Kidney (tissue), 22 donors: ENCODE measurements around the gene ISM1. TPM values are rescaled to one million over a fixed set of nuclear protein-coding genes. Genes with fewer than 3 reads are reported as not detected.

Source experiments
- DNase-seq, 5 donors: peaks; one replicate each; pipeline ENCODE4 v3.0.0-alpha.2; 2013 to 2020
- FAIRE-seq: peaks from 2 replicates; lab custom pipeline; 2012; peaks lifted over from hg19 to GRCh38; lab: Jason Lieb, UNC
- H3K27ac ChIP-seq, 2 donors: one replicate each; pipeline ENCODE4 v1.7.0; 2013; ENCODE audit warnings: low read depth in 2 of 2, low read length in 2 of 2, inconsistent platforms in 1 of 2
- H3K27me3 ChIP-seq: one replicate; pipeline ENCODE4 v1.7.1; 2013; ENCODE audit warnings: low read length, inconsistent platforms; ENCODE audit not compliant: control insufficient read depth, insufficient read depth
- H3K36me3 ChIP-seq, 3 donors: one replicate each; pipeline versions ENCODE4 v1.7.0 to v1.7.1; 2013; ENCODE audit warnings: low read length in 3 of 3, control low read depth in 1 of 3, inconsistent platforms in 1 of 3; ENCODE audit not compliant: insufficient read depth in 3 of 3, control insufficient read depth in 2 of 3
- H3K4me1 ChIP-seq, 3 donors: one replicate each; pipeline versions ENCODE4 v1.7.0 to v1.7.1; 2013; ENCODE audit warnings: low read length in 3 of 3, inconsistent platforms in 1 of 3, low read depth in 1 of 3; ENCODE audit not compliant: control insufficient read depth in 2 of 3, insufficient read depth in 2 of 3
- H3K4me3 ChIP-seq, 3 donors: one replicate each; pipeline versions ENCODE4 v1.7.0 to v1.8.1; 2013; ENCODE audit warnings: low read length in 3 of 3, control low read depth in 1 of 3, inconsistent platforms in 1 of 3
- H3K9ac ChIP-seq, 3 donors: one replicate each; pipeline versions ENCODE4 v1.7.0 to v1.7.1; 2013; ENCODE audit warnings: low read length in 3 of 3, control low read depth in 1 of 3, inconsistent platforms in 1 of 3
- H3K9me3 ChIP-seq, 3 donors: one replicate each; pipeline versions ENCODE4 v1.7.0 to v1.7.1; 2013; ENCODE audit warnings: low read length in 3 of 3, control low read depth in 1 of 3, inconsistent platforms in 1 of 3; ENCODE audit not compliant: control insufficient read depth in 2 of 3, insufficient read depth in 1 of 3
- intact Hi-C: fragments of 100-400 bp; cut with DNase I; formaldehyde crosslinking; loops from one replicate; pipeline ENCODE4 v1.11.1; 2022
- long read RNA-seq, 10 donors: library from polyadenylated mRNA in 1 of 10; unstranded in 1 of 10; transcript quantifications; one replicate each; pipeline ENCODE4 v2.0.0 and lab custom pipeline, GENCODE V29; 2021 to 2026
- polyA plus RNA-seq: library from polyadenylated mRNA; stranded (reverse); fragments of 350-450 nt; fragmentation: Illumina TruSeq; extraction: RNeasy Lipid Tissue Mini Kit (QIAGEN cat#74804); gene quantifications from one replicate; pipeline ENCODE4 v1.2.3, GENCODE V29; 2014; ENCODE audit warnings: low read depth, low replicate concordance; ENCODE audit not compliant: insufficient read depth
- total RNA-seq: library from RNA; stranded (reverse); fragmentation: NEBNext Ultra II Directional; extraction: Animal tissue kit (Norgen Biotek cat#: 25700); gene quantifications from one replicate; pipeline ENCODE4 v1.2.1, GENCODE V29; 2021
- TF ChIP-seq, protein P1 (sequence below): IDR thresholded peaks from 3 replicates; pipeline ENCODE4 v1.5.1; 2012; ENCODE audit warnings: mild to moderate bottlenecking, moderate library complexity, borderline replicate concordance; ENCODE audit not compliant: insufficient read depth; ENCODE audit errors: extremely low read depth
- donor health status: control.
- donor health status: control.
- donor health status: control.
- donor health status: control.
- donor health status: control.
- donor health status: DM: yes; HTN: yes; CAD: no.
- donor health status: Normal renal cell carcinoma (clear cell type).

Gene ISM1
- total RNA-seq (2.6 TPM), polyA plus RNA-seq (2.0 TPM)
- long read RNA-seq, donor 1, partial matches to known transcripts = 0 of 1 reads
- long read RNA-seq, donor 1, other reads (novel, unspliced or antisense) = 0 of 1 reads
- long read RNA-seq, donor 2 = 0 reads
- long read RNA-seq, donor 3 = 0 reads
- long read RNA-seq, donor 4, partial matches to known transcripts = 0 of 1 reads
- long read RNA-seq, donor 4, other reads (novel, unspliced or antisense) = 0 of 1 reads
- long read RNA-seq, donor 5 = 0 reads
- long read RNA-seq, donor 6 = 0 reads
- long read RNA-seq, donor 7, partial matches to known transcripts = 0 of 6 reads
- long read RNA-seq, donor 7, other reads (novel, unspliced or antisense) = 3 of 6 reads
- long read RNA-seq, donor 8 = 0 reads
- long read RNA-seq, donor 9 = 0 reads
- long read RNA-seq, donor 10, partial matches to known transcripts = 0 of 1 reads
- long read RNA-seq, donor 10, other reads (novel, unspliced or antisense) = 0 of 1 reads

DNA sequence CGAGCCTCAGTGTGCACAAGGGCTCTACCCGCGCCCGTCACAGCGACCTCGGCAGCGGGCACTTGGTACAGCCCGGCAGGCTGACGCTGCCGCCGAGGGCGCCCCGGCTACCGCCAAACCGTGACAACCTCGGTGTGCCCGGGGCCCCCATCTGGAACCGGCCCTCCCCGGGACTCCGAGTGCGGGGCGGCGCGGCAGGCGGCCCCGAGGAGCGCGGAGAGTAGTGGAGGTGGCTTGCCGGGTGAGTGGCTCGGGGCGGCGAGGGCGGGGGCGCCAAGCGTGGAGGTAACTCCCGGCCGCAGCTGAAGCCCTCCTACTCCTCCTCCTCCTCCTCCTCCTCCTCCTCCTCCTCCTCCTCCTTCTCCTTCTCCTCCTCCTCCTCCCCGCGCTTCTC, at the start of gene ISM1:
TSS of gene ISM1 (plus strand) at position 371 of the 394 bp plus-strand sequence. CDS start 503 bp downstream, outside the sequence.
- Histone ChIP-seq H3K27me3 (peaks cover 20% of the 10 kb centered on the region), H3K4me1 (peaks cover 0 to 13% (median 0%) of the 10 kb centered on the region in 3 donors), H3K9ac (no peak within 1 kb of the TSS), H3K27ac (no peak within 1 kb of the TSS), H3K9me3 (no peaks in the 10 kb centered on the region), H3K4me3 (peak within 1 kb of the TSS; percentile 21 to 52 (median 32)), H3K36me3 (no peaks in the 10 kb centered on the region)
- peak in 4 of 5 donors; percentile 63 to 82 (median 66) for DNase-seq
- intact Hi-C loops = no loop called here
- TF ChIP-seq, protein P1, sequence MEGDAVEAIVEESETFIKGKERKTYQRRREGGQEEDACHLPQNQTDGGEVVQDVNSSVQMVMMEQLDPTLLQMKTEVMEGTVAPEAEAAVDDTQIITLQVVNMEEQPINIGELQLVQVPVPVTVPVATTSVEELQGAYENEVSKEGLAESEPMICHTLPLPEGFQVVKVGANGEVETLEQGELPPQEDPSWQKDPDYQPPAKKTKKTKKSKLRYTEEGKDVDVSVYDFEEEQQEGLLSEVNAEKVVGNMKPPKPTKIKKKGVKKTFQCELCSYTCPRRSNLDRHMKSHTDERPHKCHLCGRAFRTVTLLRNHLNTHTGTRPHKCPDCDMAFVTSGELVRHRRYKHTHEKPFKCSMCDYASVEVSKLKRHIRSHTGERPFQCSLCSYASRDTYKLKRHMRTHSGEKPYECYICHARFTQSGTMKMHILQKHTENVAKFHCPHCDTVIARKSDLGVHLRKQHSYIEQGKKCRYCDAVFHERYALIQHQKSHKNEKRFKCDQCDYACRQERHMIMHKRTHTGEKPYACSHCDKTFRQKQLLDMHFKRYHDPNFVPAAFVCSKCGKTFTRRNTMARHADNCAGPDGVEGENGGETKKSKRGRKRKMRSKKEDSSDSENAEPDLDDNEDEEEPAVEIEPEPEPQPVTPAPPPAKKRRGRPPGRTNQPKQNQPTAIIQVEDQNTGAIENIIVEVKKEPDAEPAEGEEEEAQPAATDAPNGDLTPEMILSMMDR = no peak
- no peak for FAIRE-seq

DNA sequence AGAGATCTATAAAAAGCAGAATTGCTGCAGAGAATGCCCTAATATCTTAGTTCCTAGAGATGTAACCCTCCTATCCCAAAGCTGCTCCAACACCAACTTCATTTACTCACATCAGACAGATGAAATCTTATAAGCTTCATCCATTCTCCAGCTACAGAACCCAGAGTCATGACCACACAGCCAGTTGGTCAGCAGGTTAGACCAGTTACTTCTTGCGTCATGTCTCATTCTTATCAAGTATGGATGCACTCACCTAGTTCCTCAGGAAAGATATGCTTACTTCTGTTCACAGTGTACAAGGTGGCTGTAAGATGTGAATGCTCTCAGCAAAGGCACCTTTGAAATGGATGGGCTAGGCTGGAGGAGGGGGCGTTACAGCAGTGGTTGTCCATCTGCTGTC, 47.9 kb upstream of the ISM1 start:
- Histone ChIP-seq H3K9me3 (peaks cover 0 to 8% (median 0%) of the 10 kb centered on the region in 3 donors), H3K36me3 (no peaks in the 10 kb centered on the region), H3K4me1 (no peaks in the 10 kb centered on the region), H3K27me3 (no peaks in the 10 kb centered on the region), H3K4me3 (no peak overlapping the region), H3K9ac (no peak overlapping the region), H3K27ac (no peak overlapping the region)
- TF ChIP-seq, protein P1 = no peak
- DNase-seq (no peak), FAIRE-seq (no peak)
- intact Hi-C loops = no loop called here

DNA sequence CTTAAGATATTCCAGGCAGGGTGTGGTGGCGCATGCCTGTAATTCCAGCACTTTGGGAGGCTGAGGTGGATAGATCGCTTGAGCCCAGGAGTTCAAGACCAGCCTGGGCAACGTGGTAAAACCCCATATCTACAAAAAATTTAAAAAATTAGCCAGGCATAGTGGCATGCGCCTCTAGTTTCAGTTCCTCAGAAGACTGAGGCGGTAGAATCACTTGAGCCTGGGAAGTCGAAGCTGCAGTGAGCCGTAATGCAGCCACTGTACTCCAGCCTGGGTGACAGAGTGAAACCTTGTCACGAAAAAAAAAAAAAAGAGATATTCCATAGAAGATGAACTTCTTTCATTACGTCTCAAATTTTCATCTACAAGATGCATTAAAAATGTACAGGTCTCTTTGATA, 46.7 kb upstream of the ISM1 start:
- FAIRE-seq (no peak), DNase-seq (no peak)
- Histone ChIP-seq H3K27me3 (no peaks in the 10 kb centered on the region), H3K36me3 (no peaks in the 10 kb centered on the region), H3K27ac (no peak overlapping the region), H3K4me3 (no peak overlapping the region), H3K9ac (no peak overlapping the region), H3K9me3 (peaks cover 0 to 7% (median 1%) of the 10 kb centered on the region in 3 donors), H3K4me1 (no peaks in the 10 kb centered on the region)
- intact Hi-C loops = no loop called here
- TF ChIP-seq, protein P1 = no peak
